RPMI7951 (cell line): ENCODE results near the gene ATP2B2. TPM values are rescaled to one million over a fixed set of nuclear protein-coding genes. Genes with fewer than 3 reads are reported as not detected.
A peak's percentile ranks its signal among the peaks of the same experiment; 100 is the strongest.

ENCODE experiments used
- DNase-seq: peaks from one replicate; pipeline ENCODE4 v3.0.0-alpha.2; 2012; ENCODE audit warnings: low read depth
- total RNA-seq: library from RNA; depleted of rRNA; stranded (reverse); fragments of >200 nt; shearing (Covaris generic); gene quantifications from 2 replicates; pipeline ENCODE4 v1.2.3, GENCODE V29; 2014

Gene ATP2B2
- total RNA-seq, 1 experiment from 2014 or later = 0.72 TPM

DNA sequence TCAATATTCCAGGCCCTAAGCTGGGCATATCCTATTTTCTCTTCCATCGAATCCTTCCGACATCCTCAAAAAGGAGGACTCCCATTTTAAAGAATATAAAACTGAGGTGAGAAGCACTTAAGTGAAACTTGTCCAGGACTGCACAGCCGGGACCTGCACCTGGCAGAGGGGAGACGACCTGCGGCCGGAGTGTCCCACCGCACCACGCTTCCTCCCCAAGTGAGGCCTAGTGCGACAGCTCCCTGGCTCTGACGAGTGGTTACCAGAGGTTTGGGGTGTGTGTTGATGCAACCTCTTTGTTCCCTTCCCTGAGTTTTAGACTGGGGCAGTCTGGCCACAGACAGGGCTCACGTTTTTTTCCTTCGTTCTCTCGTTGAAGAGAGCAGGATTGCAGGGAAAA, 24.9 kb upstream of the ATP2B2 start:
- no peak for DNase-seq

DNA sequence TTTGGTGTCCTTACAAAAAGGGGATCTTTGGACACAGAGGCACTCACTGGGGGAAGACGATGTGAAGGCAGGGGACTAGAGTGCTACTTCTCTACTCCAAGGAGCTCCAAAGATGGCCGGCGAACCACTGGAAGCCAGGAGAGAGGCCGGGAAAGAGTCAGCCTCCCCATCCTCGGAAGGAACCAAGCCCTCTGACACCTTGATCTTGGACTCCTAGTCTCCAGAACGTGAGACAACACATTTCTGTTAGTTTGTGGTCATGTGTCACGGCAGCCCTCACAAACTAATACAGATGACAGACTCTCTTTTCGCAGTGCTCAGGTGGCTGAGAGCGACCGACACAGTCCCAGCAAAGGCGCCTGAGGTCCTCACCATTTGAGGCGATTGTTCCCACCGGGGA, 24.4 kb upstream of the ATP2B2 start:
- no peak for DNase-seq

DNA sequence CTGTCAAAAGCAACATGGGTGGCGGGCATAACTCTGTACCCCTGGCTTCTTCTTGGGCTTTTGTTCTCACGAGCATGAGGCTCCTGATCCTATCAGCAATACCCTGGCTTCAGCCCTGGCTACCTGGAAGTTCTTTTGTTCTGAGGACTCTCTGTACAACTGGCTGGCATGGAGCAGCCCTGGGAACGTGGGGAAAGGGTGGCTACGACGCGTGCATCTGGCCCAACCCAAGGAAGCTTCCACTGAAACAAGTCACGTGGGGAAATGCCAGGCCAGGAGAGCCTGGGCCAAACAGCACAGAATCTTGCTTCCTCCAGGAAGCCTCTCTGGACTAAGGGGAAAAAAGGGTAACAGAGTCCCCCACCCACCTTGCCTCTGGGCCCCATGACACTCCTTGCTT, 22.7 kb upstream of the ATP2B2 start:
- DNase-seq = no peak

DNA sequence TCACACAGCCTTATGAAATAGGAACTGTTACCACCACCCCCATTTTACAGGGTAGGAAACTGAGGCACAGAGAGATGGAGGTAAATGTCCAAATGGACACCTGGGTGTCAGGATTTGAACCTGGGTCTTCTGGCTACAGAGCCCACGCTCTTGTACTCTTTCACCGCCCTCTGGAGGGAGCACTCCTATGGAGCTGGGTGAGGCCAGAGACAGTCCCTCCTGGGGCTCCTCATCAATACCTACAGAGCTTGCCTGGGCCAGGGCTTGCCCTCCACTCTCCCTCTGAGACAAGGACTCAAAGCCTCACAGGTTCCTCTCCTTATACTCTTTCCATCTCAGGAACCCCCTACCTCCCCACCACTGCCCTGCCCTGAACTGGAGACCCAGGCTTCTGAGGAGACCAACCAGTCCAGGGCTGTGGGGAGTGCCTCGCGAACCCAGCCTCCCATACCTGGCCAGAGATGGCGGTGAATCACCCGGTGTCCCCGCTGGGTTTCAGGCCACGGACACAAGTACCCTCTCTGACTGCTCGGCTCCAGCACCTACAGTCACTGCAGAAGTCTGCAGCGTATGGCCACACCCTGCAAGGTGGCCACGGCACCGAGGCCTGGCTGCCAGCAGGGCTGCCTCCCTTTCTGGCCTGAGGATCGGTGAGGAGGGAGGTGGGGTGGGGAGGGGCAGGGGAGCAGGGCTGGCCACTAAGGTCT, 22.1 kb upstream of the ATP2B2 start:
- DNase-seq = no peak

DNA sequence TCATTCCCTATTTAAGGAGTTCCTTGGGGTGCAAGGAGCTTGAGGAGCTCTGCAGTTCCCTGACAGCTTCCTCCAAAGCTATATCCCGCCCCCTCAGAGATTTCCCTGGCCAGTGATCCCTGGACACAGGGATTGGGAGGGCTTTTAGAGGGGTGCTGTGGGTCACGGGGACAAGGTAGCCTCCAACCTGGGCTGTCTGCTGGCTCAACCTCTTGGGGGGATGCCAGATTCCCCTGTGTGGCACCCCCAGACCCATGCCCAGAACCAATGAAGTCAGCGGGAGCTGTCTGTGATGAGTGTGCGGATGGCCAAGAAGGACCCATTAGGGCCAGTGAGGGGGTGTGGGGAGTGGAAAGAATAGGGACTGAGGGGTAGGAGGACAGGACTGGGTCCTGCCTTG, 21.0 kb upstream of the ATP2B2 start:
- DNase-seq = no peak

DNA sequence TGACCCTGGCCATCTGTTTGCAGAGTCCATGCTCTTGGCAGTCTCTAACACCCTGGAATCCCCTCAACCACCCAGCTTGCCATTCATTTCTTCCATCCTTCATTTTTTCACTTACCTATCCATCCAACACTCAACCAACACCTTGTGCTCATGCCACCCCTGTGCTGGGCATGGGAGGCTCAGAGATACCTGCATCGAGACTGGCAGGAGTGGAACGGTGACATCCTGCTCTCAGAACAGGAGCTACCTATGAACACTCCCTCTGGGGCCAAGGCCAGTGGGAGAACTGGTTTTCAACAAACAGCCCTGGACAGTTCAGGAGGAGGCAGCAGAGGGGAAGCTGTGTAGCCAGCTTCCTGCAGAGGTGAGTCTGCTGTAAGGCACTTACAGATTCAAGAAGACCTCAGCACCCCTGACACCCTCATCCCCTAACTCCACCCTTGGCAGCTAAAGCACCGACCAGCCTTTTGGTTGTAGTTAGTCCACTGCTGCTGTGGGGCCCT, 19.5 kb upstream of the ATP2B2 start:
- DNase-seq = no peak

DNA sequence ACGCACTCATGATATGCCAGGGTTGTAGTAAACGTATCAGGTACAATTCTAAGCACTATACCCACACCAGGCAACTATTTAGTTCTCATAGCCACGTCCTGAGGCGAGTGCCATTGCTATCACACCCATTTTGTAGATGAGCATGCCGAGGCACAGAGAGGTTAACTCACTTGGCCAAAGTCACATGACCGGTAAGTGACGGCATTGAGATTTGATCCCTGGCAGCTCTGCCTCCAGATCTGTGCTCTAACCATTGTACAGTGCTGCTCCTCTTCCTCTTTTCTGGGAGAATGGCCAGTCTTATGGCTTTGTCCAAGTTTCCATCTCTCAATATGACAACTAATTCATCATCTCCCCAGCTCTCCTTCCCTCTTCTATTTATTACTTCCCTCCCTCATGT, 18.9 kb upstream of the ATP2B2 start:
- DNase-seq = no peak

DNA sequence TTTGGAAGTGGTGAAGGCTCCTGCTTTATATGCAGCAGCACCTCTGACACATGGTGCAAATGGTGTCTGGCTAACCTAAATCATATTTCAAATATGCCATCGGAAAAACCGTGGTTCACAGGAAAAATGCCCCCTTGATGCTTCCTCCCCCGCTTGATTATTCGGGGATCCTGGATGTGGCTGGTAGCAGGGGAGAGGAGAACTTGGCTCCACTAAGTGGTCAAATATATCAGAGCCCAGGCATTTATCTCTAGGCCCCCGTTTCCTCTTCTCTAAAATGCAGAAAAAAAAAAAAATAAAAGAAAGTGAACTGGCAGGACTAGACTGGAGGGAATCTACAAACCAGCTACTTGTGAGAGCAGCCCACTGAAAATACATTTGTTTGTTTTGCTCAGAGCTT, 18.2 kb upstream of the ATP2B2 start:
- DNase-seq = no peak

DNA sequence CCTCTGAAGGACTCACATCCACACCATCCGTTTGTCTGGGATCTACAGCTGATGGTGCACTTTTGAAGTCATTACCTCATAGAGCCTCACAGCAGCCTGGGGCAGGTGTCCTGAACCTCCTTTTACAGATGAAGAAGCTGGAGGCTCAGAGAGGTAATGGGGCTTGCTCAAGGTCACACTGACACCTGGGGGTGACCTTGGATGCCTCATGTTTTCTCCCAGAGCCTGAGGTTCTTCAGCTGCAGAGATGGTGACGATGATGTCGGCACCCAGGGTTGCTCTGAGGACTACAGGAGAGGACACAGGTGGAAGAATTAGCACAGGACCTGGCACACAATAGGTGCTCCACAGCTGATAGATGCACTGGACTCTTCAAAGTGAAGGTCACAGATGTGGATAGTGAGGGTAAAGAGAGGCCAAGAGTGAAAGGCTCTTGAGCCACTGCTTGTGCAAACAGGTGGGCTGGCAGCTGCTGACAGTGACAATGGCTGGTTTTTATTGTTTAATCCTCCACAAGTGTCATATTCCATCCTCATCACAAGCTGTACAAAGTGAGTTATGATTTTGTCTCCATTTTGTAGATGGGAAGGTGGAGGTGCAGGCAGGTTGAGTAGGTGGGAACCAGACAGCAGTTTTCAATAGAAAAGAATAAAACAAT, 17.4 kb upstream of the ATP2B2 start:
- DNase-seq = no peak

DNA sequence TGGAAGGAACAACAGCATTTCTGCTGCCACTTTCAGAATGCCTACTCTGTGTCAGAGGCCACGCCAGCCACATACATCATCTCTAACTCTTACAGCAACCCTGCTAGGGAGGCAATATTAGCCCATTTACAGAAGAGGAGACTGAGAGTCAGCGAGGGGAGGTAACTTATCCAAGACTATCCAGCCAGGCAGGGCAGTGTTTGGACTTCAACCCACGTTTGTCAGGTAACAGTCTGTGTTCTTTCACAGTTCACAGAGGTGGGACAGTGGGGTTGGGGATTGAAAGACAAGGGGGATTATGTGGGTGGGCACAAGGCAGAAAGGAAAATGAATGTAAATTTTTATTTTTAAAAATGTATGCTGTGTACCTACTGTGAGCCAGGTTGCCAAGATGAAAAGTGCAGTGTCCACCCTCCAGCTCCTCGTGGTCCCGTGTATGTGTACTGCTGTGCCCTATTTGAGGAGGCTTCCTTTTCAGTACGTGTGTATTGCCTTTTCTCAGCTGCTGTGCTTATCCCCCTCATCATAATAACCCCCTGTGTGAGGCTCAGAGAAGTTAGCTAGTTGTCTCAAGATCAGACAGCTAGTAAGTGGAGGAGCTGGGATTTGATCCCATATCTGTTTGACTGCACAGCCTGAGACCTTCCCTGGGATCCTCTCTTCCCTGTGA, 16.5 kb upstream of the ATP2B2 start:
- no peak for DNase-seq

DNA sequence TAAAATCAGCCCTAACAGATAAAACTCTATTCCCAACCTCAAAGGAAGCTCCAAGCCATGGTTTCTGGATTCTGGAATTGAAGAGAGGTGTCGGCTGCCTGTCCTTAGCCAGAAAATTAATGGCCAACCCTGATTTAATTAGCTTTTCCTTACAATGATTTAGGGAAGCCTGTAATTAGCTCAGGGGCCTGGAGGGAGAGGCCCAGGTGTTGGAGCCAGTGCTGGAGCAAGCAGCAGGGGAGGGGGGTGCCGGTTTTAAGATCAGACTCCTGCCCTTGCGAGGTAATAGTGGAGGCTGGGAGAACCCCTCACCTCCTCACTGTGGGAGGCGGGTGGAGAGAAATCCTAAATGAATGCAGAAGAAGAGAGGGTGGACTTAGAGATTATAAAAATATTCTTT, 14.7 kb upstream of the ATP2B2 start:
- no peak for DNase-seq

DNA sequence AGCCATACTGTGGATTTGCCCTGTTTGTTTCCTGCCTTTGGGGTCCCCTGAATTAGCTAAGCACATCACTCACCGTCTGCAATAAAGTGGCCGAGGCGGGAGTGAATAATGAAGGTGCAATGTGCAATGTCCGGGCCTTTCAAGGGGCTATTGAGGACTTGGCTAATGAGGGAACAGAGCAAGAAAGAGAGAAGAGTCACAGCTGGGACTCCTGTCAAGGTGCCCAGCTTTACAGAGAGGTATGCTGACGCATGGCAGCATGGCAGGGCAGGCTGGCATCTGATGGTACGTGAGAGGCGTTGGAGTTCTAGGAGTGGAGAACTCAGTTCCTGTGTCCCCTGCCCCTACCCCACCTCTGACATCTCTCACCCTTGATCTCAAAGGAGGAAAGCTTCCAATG, 13.8 kb upstream of the ATP2B2 start:
- no peak for DNase-seq

DNA sequence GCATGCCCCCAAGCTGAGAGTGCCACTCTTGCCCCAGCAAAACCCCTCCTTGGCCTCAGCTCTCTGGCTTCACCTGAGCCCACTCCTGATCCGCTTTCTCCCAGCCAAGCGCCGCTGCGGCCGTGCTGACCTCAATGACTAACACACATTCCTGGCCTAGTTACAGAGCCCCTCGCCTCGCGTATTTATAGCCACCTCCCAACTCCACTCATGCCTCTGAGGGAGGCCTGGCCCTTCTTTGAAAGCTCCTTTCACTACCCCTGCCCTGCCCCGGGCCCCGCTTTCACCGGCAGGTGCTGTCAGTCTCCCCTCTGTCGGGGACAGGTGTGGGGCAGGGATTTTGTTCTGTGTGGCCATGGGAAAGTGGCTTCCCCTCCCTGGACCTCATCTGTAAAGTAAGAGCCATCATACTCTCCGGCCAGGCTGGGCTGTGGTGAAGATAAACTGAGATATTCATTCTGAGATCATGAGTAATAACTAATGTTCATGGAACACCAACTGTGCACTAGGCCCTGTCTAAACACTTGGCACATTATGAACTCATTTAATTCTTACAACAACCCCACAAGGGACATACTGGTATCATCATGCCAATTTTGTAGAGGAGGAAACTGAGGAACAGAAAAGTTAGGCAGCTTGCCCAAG, 13.2 kb upstream of the ATP2B2 start:
- peak; percentile 76 for DNase-seq

DNA sequence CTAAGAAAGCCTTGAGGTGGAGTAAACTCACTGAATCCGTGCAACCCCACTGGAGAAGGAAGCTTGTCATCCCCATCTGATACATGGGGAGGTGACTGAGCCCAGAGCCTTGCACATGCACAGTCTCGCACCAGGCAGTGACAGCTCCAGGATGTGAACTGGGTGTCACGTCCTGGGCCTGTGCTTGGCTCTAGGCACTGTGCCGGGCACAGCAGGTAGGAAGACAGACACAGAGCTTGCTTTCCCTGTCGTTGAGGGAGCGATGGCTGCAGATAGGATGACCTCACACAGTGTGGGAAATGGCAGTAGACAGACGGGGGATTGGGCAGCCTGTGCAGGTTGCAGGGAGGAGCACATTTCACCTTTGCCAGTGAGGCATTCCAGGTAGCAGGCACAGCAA, 12.2 kb upstream of the ATP2B2 start:
- no peak for DNase-seq

DNA sequence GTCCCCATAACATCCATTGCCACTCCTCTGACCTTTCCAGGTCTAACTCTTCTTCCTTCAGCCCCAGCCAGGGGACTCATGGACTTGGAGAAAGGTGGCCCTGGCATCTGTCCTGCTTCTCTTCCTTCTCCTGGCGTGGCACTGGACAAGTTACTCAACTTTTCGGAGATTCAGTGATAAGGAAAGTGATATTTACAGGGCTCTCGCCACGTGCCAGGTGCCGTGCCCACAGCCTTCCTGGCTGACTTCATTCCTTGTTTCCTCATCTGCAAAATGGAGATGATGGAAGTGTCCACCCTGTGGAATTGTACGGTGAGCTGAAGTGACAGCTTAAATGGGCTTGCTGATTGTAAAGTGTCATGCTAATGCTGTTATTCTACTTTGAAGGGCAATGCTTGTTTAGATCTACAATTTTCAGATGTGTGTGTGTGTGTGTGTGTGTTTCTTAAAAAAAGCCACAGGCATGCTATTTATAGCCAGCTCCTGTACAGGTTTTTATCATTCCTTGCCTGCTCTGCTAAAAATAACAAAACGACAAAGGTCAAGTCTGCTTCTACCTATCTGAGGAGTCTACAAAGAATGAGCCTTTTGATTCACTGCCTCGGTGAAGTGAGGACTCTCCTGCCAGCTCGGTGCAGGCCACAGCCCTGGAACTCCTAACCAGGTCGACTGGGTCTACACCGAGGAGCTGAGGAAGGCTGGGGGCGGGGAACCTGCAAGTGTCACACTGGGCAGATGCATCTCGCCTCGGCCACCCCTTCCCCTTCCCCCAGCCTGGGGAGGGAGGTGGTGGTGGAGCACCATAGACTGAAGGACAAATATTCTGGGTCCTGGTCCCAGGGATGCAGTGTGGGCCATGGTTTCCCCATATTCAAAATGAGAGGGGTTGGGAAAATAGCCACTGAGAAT, 11.4 kb upstream of the ATP2B2 start:
- no peak for DNase-seq

DNA sequence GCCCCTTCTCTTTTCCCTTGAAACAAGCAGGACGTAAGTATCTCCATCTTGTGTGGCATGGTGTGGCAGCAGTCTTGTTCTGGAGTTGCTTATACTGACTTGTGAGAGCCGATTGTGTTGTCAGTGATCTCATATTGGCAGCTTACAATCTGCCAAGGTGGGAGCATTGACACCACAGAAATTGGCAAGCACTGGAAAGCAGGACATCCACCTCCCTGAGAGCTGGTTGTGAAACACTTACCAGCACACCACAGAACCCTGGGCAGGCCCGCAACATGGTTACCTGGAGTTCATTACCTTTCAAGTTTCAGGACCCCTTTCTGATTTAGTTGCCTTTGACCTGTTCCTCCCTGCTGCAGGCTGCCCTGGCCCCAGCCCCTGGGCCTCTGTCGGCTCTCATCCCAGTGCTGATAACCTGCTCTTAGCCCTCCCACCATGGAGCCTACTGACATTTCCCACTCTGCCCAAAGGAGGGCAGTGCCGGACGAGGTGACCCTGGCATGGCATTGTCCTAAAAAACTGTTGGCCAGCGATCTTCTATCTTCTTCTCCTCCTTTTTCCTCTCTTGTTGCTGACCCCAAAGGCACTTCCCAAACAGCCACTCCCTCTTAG, 10.6 kb upstream of the ATP2B2 start:
- DNase-seq = no peak

DNA sequence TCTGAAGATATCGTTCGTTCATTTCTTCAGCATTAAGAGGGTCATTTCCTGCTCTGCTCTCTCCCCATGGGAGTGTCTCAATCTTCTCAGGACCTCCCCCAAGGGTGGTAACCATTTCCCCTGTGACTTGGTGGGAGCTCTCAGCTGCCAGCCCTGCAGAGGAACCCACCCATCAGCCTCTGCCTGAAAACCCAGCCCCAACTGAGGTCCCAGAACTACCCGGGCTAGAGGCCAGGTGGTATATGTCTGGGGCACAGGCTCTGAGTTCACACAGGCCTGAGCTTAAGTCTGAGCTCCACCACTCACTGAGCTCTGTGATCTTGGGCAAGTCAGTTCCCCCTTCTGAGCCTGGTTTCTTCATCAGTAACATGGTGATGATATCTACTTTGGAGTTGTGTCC, 10.0 kb upstream of the ATP2B2 start:
- DNase-seq = no peak

DNA sequence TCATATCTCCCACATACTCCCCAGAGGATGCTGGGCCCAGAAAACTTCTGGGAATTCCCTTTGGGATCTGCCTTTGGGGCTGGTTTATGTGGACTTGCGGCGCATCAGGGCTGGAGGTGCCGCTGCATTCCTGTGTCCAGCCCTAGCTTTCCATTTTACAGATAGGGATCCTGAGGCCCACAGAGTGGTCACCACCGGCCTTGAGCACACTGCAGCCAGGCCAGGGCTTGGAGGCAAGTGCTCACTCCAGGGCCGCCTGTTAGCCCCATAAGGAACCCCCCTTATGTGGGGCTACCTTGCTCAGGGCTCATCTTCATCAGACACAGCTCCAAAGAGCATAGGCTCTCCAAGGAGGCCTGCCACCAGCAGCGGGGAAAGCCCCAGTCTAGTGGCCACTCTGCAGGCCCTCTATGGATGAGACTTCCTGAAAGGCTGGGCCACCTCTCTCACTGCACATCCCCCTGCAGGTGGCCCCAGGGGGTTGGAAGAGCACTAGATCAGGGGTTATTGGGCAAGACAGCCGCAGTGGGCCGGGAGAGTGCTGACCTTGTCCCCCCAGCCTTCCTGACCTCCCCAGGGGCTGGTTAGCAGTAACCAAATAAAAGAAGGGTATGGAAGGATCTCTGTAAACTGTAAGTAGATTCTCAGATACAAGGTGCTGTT, 9.2 kb upstream of the ATP2B2 start:
- DNase-seq = no peak

DNA sequence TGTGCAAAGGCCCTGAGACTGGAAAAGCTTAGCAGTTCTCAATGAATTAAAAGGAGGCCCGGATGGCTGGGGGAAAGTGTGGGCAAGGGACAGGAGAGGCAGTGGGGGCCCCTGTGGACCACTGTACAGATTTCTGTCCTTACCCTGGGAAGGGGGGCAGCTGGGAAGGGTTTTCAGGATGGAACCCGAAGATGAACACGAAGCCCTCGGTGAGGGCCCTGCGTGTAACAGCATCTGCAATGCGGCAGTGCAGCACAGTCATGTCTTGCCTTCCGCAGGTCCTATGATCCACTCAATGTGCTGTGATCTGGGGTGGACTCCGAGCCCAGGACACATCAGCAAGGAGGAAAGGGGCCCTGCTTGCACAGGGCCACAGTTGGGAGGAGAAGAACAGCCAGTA, 7.9 kb upstream of the ATP2B2 start:
- no peak for DNase-seq

DNA sequence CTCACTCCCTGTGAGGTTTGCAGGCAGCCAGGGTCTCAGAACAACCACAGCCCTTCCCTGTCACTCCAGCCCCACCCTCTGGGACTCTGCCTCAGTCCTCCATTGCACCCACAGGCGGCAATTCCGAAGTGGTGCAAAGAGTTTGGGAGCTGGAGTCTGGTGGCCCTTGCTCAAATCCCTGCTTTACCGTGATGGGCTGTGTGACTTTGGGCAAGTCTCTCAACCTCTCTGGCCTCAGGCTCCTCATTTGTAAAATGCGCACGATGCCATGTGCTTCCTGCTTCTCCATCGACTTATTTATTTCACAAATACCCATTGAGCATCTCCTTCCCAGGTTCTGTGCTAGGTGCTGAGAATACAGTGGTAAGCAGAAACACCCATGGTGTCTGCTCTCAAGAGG, 7.3 kb upstream of the ATP2B2 start:
- no peak for DNase-seq
